ENCODE data around the gene TMC4. TPM values are rescaled to one million over a fixed set of nuclear protein-coding genes. Genes with fewer than 3 reads are reported as not detected.

The TMC4 gene
- total RNA-seq, 4 donors from 2014 or later = 38.0 to 281 (median 232) TPM

DNA sequence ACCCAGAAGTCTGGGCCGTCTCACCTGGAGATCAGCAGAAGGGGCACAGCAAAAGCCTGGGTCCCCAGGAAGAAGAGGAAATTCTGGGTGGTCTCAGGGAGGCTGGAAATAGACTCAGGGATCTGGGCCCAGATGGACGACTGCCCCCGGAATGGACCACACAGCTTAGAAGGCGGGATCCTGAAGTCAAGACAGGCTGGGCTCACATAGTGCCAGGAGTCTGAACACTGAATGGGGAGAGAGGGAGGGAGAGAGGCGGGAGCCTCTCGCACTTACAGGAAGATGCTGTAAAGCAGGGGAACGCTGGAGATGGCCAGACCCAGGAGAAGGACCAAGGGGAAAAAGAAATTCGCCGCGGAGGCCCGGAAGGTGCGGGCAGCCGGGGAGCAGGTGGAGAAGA lies 12.1 kb downstream of the TMC4 start:
- H3K36me3 ChIP-seq = peaks cover 0 to 23% (median 0%) of the 10 kb centered on the region in 3 donors
- peak overlapping the region in 2 of 4 donors; percentile 47 to 50 for H3K4me3 ChIP-seq
- no peaks in the 10 kb centered on the region for H3K9me3 ChIP-seq
- H3K4me1 ChIP-seq = peaks cover 5 to 62% (median 16%) of the 10 kb centered on the region in 4 donors
- no peaks in the 10 kb centered on the region for H3K27me3 ChIP-seq
- H3K27ac ChIP-seq = peak overlapping the region in 3 of 4 donors; percentile 84 to 99 (median 87)
- TF ChIP-seq, protein P1, sequence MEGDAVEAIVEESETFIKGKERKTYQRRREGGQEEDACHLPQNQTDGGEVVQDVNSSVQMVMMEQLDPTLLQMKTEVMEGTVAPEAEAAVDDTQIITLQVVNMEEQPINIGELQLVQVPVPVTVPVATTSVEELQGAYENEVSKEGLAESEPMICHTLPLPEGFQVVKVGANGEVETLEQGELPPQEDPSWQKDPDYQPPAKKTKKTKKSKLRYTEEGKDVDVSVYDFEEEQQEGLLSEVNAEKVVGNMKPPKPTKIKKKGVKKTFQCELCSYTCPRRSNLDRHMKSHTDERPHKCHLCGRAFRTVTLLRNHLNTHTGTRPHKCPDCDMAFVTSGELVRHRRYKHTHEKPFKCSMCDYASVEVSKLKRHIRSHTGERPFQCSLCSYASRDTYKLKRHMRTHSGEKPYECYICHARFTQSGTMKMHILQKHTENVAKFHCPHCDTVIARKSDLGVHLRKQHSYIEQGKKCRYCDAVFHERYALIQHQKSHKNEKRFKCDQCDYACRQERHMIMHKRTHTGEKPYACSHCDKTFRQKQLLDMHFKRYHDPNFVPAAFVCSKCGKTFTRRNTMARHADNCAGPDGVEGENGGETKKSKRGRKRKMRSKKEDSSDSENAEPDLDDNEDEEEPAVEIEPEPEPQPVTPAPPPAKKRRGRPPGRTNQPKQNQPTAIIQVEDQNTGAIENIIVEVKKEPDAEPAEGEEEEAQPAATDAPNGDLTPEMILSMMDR (IDR thresholded peaks at IDR 0.05) = no peak
- no peak for TF ChIP-seq POLR2A (IDR thresholded peaks at IDR 0.05)
- peak in 1 of 3 donors; percentile 47 for DNase-seq

DNA sequence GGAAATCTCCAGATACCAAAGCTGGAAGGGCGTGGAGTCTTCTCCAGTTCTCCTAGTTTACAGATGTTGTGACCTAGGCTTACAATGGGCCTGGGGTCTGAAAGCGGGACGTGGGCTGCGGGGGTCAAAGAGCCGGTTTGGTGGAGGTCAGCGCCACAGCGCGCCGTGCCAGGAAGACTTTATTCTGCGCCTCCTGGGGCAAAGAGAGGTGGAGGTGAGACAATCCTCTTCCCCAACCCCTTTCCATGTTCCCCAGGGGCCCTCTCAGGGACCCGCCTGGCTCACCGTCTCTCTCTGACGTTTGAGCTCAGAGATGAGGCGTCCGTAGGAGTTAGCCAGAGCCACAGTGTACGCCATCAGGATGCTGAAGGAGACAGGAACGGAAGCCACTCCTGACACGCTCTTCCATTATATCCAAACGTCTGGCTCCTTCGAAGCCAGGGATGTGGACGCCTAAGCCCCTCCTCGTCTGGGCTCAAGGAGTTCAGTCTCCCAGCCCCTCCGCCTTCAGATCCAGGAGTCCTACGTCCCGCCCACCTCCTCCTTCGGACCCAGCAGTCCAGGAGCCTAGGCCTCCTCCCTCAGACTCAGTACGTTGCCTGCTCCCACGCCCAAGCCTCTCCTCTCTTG lies 12.7 kb downstream of the TMC4 start:
- no peak for DNase-seq
- Histone ChIP-seq H3K4me3 (peak overlapping the region; percentile 40 to 96 (median 48)), H3K36me3 (peaks cover 0 to 29% (median 0%) of the 10 kb centered on the region in 3 donors), H3K4me1 (peaks cover 5 to 58% (median 16%) of the 10 kb centered on the region in 4 donors), H3K27me3 (no peaks in the 10 kb centered on the region), H3K9me3 (no peaks in the 10 kb centered on the region), H3K27ac (peak overlapping the region; percentile 78 to 99 (median 86))
- no peak for TF ChIP-seq POLR2A (IDR thresholded peaks at IDR 0.05)
- TF ChIP-seq, protein P1 (IDR thresholded peaks at IDR 0.05) = no peak

DNA sequence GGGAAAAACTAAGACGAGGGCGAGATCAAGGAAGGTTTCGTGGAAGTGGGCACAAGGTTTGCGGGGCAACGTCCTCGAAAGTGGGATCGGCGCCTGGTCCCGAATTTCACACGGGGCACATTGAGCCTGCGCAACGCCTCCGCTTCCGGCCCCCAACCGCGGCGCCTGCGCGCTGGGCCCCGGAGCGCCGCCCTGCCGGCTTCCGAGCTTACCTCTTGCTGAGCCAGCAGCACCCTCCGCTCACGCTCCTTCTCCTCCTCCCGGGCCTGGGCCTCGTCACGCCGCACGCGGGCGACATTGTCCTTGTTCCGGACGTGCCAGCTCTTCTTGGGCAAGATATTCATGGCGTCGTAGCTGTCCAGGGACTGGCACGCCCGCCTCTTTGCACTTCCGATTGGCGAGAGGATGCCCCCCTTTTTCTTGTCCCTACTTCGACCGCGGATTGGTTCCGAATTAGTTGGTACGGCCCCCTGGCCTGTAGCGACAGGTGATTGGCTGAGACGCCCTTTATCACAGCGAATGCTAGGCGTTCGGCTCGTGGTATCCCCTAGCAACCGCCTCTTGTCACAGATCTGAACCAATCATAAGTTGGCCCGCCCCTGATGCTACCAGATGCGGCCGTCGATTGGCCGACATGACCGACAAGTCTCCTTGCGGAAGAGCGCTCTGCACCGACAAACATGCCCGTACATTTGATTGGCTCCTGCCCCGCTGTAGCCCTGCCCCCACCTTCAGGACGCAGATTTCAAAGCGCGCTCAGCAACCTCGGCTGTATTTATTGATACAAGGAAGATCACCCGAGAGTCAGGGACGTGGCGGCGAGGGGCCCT lies 13.4 kb downstream of the TMC4 start, which contains the start of gene LENG1:
TSS of gene LENG1 (minus strand) at position 370 of the 830 bp plus-strand sequence. CDS start at position 344, 26 bp downstream.
- Histone ChIP-seq H3K27me3 (no peaks in the 10 kb centered on the region), H3K4me1 (peaks cover 5 to 52% (median 15%) of the 10 kb centered on the region in 4 donors), H3K36me3 (peaks cover 0 to 36% (median 0%) of the 10 kb centered on the region in 3 donors), H3K4me3 (peak within 1 kb of the TSS; percentile 63 to 96 (median 80)), H3K27ac (peak within 1 kb of the TSS; percentile 92 to 99 (median 96)), H3K9me3 (no peaks in the 10 kb centered on the region)
- DNase-seq = peak; percentile 97 to 100 (median 100)
- TF ChIP-seq, protein P1 (IDR thresholded peaks at IDR 0.05) = peak in 3 of 6 experiments; percentile 44 to 59 (median 47)
- peak; percentile 57 to 72 for TF ChIP-seq POLR2A (IDR thresholded peaks at IDR 0.05)

DNA sequence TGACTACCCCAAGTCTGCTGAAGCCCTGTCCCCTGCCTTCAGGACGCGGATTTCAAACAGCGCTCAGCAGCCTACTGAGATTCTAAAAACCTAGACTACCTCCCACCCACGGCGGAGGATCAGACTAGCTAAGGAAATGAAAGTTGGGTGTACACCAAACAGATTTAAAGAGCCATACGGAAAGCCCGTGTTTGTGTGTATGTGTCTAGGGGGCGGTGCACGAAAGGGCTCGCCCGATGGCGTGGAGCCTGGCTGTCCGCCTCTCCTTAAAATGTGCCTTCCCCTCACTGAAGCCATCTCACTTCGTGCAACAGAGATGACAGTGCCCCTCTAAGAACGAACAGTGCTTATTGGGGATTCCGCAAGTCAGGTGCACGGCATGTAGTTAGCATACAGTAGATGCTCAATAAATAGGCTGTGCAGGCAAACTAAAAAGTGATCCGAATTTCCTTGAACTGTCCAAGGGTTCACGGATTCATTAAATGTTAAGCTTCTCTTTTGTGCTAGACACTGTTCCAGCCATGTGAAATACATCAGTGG lies 14.1 kb downstream of the TMC4 start:
- TF ChIP-seq POLR2A (IDR thresholded peaks at IDR 0.05) = no peak
- TF ChIP-seq, protein P1 (IDR thresholded peaks at IDR 0.05) = no peak
- H3K27me3 ChIP-seq = no peaks in the 10 kb centered on the region
- no peak for DNase-seq
- peak overlapping the region; percentile 92 to 99 (median 96) for H3K27ac ChIP-seq
- H3K9me3 ChIP-seq = no peaks in the 10 kb centered on the region
- peak overlapping the region; percentile 63 to 96 (median 80) for H3K4me3 ChIP-seq
- H3K36me3 ChIP-seq = peaks cover 0 to 43% (median 0%) of the 10 kb centered on the region in 3 donors
- peaks cover 0 to 46% (median 14%) of the 10 kb centered on the region in 4 donors for H3K4me1 ChIP-seq

- no peak for DNase-seq
- peaks cover 0 to 62% (median 0%) of the 10 kb centered on the region in 3 donors for H3K36me3 ChIP-seq
- TF ChIP-seq, protein P1 (IDR thresholded peaks at IDR 0.05) = no peak
- no peak for TF ChIP-seq POLR2A (IDR thresholded peaks at IDR 0.05)
- H3K4me3 ChIP-seq = no peak overlapping the region
- H3K27ac ChIP-seq = no peak overlapping the region
- peaks cover 0 to 31% (median 13%) of the 10 kb centered on the region in 4 donors for H3K4me1 ChIP-seq
- no peaks in the 10 kb centered on the region for H3K9me3 ChIP-seq
- no peaks in the 10 kb centered on the region for H3K27me3 ChIP-seq
Observed at GRCh38 chr19:54156953-54157352, 16.0 kb downstream of the TMC4 start.

Data from Peyer's patch (tissue), 4 donors.